Osteoblast (primary cell): Measurements from ENCODE around the gene CCNL2. TPM values are rescaled to one million over a fixed set of nuclear protein-coding genes. Genes with fewer than 3 reads are reported as not detected.
"Not testable (repeated sequence)": the region's sequence is repeated elsewhere in the genome, so short reads cannot be mapped to it uniquely, and the experiment has no call there.

Experiments
- DNase-seq: peaks from one replicate; pipeline ENCODE4 v3.0.0; 2011; ENCODE audit warnings: low spot score, mixed read lengths; ENCODE audit not compliant: insufficient read length; ENCODE audit errors: missing footprints
- H2AFZ ChIP-seq: 2 replicates; pipeline ENCODE4 v1.6.0; 2011; ENCODE audit warnings: mild to moderate bottlenecking, low read length
- H3K27ac ChIP-seq: 2 replicates; pipeline ENCODE4 v1.5.1; 2011; ENCODE audit warnings: mild to moderate bottlenecking, low read depth, low read length, moderate library complexity
- H3K27me3 ChIP-seq: 2 replicates; pipeline ENCODE4 v1.6.0; 2012; ENCODE audit warnings: mild to moderate bottlenecking, control low read depth, inconsistent platforms, low read length, moderate library complexity; ENCODE audit not compliant: insufficient read depth
- H3K36me3 ChIP-seq: 2 replicates; pipeline ENCODE4 v1.5.1; 2011; ENCODE audit warnings: mild to moderate bottlenecking, low read length, control low read depth, moderate library complexity; ENCODE audit not compliant: insufficient read depth
- H3K4me1 ChIP-seq: 2 replicates; pipeline ENCODE4 v1.5.1; 2011; ENCODE audit warnings: mild to moderate bottlenecking, low read length, control low read depth, moderate library complexity; ENCODE audit not compliant: insufficient read depth
- H3K4me2 ChIP-seq: 2 replicates; pipeline ENCODE4 v1.6.0; 2011; ENCODE audit warnings: mild to moderate bottlenecking, low read length; ENCODE audit not compliant: insufficient read depth
- H3K4me3 ChIP-seq: fragments of 200-600 bp; sonication (generic); 3 replicates; pipeline ENCODE4 v1.5.1; 2012; ENCODE audit warnings: mild to moderate bottlenecking, low read length, inconsistent platforms; ENCODE audit not compliant: insufficient read depth
- H3K79me2 ChIP-seq: 2 replicates; pipeline ENCODE4 v1.6.0; 2012; ENCODE audit warnings: mild to moderate bottlenecking, low read length, control low read depth, inconsistent platforms; ENCODE audit not compliant: insufficient read depth
- H3K9me3 ChIP-seq: 2 replicates; pipeline ENCODE4 v1.5.1; 2011; ENCODE audit warnings: low read depth, low read length, control low read depth
- H4K20me1 ChIP-seq: 2 replicates; pipeline ENCODE4 v1.6.0; 2012; ENCODE audit warnings: mild to moderate bottlenecking, low read length, control low read depth; ENCODE audit not compliant: insufficient read depth
- CTCF ChIP-seq: IDR thresholded peaks from 2 replicates; pipeline ENCODE4 v1.5.1; 2011; ENCODE audit warnings: mild to moderate bottlenecking, low read depth, low read length, moderate library complexity; ENCODE audit errors: extremely low read depth
- total RNA-seq: library from RNA; depleted of rRNA; stranded (reverse); fragments of >200 nt; gene quantifications from 2 replicates; pipeline ENCODE4 v1.2.3, GENCODE V29; 2012

CCNL2 gene
- total RNA-seq, 1 donor = 138 TPM

- peak; percentile 47 for DNase-seq
- H3K27me3 ChIP-seq = no peaks in the 10 kb centered on the region
- H3K27ac ChIP-seq = no peak overlapping the region
- no peak overlapping the region for H2AFZ ChIP-seq
- H3K4me1 ChIP-seq = peaks cover 25% of the 10 kb centered on the region
- peaks cover 17% of the 10 kb centered on the region for H4K20me1 ChIP-seq
- H3K4me2 ChIP-seq = peak overlapping the region; percentile 33
- peaks cover 32% of the 10 kb centered on the region for H3K79me2 ChIP-seq
- TF ChIP-seq CTCF = no peak
- no peak overlapping the region for H3K4me3 ChIP-seq
- H3K36me3 ChIP-seq = peaks cover 6% of the 10 kb centered on the region
- H3K9me3 ChIP-seq = peaks cover 4% of the 10 kb centered on the region
Measured at GRCh38 chr1:1370771-1371300, 28.3 kb downstream of the CCNL2 start.

- peaks cover 25% of the 10 kb centered on the region for H3K4me1 ChIP-seq
Measured at GRCh38 chr1:1370094-1370493, 29.0 kb downstream of the CCNL2 start.

GRCh38 chr1:1367315-1367714 lies 31.8 kb downstream of the CCNL2 start:
- Histone ChIP-seq H3K9me3 (peaks cover 4% of the 10 kb centered on the region), H2AFZ (no peak overlapping the region), H3K4me2 (no peak overlapping the region), H4K20me1 (peaks cover 9% of the 10 kb centered on the region), H3K4me3 (no peak overlapping the region), H3K79me2 (peaks cover 6% of the 10 kb centered on the region), H3K27ac (no peak overlapping the region), H3K36me3 (no peaks in the 10 kb centered on the region), H3K27me3 (no peaks in the 10 kb centered on the region), H3K4me1 (peaks cover 16% of the 10 kb centered on the region)
- TF ChIP-seq CTCF = no peak
- no peak for DNase-seq

More at GRCh38 chr1:1370094-1370493, 29.0 kb downstream of the CCNL2 start:
- peaks cover 17% of the 10 kb centered on the region for H4K20me1 ChIP-seq
- H3K4me2 ChIP-seq, H2AFZ ChIP-seq, H3K27ac ChIP-seq, H3K36me3 ChIP-seq, H3K4me3 ChIP-seq, DNase-seq, H3K9me3 ChIP-seq, H3K27me3 ChIP-seq: not testable (repeated sequence)
- H3K79me2 ChIP-seq = peaks cover 32% of the 10 kb centered on the region

- Histone ChIP-seq H3K9me3 (peaks cover 4% of the 10 kb centered on the region), H3K27me3 (no peaks in the 10 kb centered on the region), H4K20me1 (peaks cover 3% of the 10 kb centered on the region), H3K4me3 (no peak overlapping the region), H3K36me3 (no peaks in the 10 kb centered on the region), H3K27ac (no peak overlapping the region), H3K4me2 (no peak overlapping the region), H3K4me1 (peaks cover 19% of the 10 kb centered on the region), H3K79me2 (peaks cover 1% of the 10 kb centered on the region), H2AFZ (no peak overlapping the region)
- TF ChIP-seq CTCF = no peak
- no peak for DNase-seq
Measured at GRCh38 chr1:1366699-1367066, 32.5 kb downstream of the CCNL2 start.
